ENCODE data around the gene ZNF780A. TPM values are rescaled to one million over a fixed set of nuclear protein-coding genes. Genes with fewer than 3 reads are reported as not detected.

The ZNF780A gene
- 56.6 TPM for total RNA-seq

GRCh38 chr19:40090241-40091204 is at the start of gene ZNF780A:
Gene ZNF780A, minus strand, starts transcription at chr19:40090943. Its CDS starts 6,190 bp downstream, at chr19:40084753.

DNA sequence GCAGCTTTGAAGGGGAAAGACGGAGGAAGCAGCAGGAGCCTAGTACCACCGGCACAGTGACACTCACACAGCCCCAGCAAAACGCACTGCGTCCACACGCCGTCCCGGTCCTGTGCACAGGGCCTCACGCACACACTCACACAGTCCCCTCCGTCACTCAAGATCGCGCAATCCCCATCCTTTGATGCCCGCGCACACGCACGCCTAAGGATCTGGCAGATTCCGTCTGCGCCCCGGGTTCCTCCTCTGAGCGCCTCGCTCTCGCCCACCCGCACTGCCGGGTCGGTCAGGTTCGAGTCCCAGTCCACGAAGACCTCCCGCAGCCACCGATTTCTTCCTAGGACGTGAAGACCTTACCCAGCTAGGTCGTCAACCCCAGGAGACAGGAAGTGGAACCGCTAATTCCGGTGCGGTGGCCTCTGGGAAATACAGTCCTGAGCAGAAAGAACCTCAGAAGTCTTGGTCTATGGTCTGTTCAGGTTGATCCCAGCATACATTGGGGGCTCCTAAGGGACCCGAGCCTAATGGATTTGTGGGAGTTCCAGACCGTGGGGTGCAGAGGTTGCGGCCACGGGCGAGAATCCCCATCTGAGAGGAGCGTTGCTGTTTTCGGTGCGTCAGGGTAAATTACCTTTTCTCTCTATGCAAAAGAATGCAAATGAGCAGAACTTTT is 34.8 kb downstream of the ZNF780A start, which contains the start of gene ZNF780B:
ZNF780B (minus strand) TSS at position 400 of the 673 bp plus-strand sequence. CDS start 5,899 bp downstream, outside the sequence.

Other genes with a start within 250 kb of the ZNF780A start
- 143 TPM for gene FBL, start 244.6 kb downstream of the ZNF780A start, total RNA-seq
- 3.5 TPM for gene FCGBP, start 156.3 kb downstream of the ZNF780A start, total RNA-seq
- gene PSMC4, start 119.8 kb downstream of the ZNF780A start, total RNA-seq, result 64.5 TPM
- gene ZNF546, start 93.9 kb downstream of the ZNF780A start, total RNA-seq, result 19.0 TPM
- gene ZNF780B, start 34.7 kb downstream of the ZNF780A start, total RNA-seq, result 61.4 TPM
- gene MAP3K10, start 100.5 kb upstream of the ZNF780A start, total RNA-seq, result 12.8 TPM
- gene TTC9B, start 127.4 kb upstream of the ZNF780A start, total RNA-seq, result 5.7 TPM
- not detected for gene CCNP, start 135.7 kb upstream of the ZNF780A start, total RNA-seq
- gene AKT2, start 194.4 kb upstream of the ZNF780A start, total RNA-seq, result 174 TPM

Data from camera-type eye (tissue), 1 donor.